SK-N-SH (cell line): Measurements from ENCODE around the gene FRMD5. TPM values are rescaled to one million over a fixed set of nuclear protein-coding genes. Genes with fewer than 3 reads are reported as not detected.
"Not testable (repeated sequence)": the region's sequence is repeated elsewhere in the genome, so short reads cannot be mapped to it uniquely, and the experiment has no call there.

Experiments used
- CTCF ChIA-PET: fragments of 300-600, 350-600 bp; formaldehyde crosslinking; extraction: SDS; loops from one replicate; lab custom pipeline; 2021; lab: Yijun Ruan, JAX
- POLR2A ChIA-PET: fragments of 350-600 bp; sonication (Branson Sonifier 250); formaldehyde crosslinking; extraction: SDS; loops from one replicate; lab custom pipeline; 2020; ENCODE audit warnings: antibody characterized with exemption, inconsistent platforms; lab: Yijun Ruan, JAX
- DNase-seq: peaks from one replicate; pipeline ENCODE4 v3.0.0; 2012
- H2AFZ ChIP-seq: fragments of 200-600 bp; sonication (generic); 2 replicates; pipeline ENCODE4 v1.8.1; 2016; ENCODE audit warnings: antibody characterized with exemption, mild to moderate bottlenecking, low read depth
- H3F3A ChIP-seq: fragments of 200-600 bp; sonication (generic); replicated peaks from 2 replicates; pipeline ENCODE3; 2016; ENCODE audit warnings: antibody characterized with exemption, mild to moderate bottlenecking; ENCODE audit not compliant: insufficient read depth
- H3K27ac ChIP-seq, 2 experiments: fragments of 200-500 bp in 1 of 2; fragments of 200-600 bp in 1 of 2; sonication (Bioruptor generic) in 1 of 2; sonication (generic), shearing (Covaris generic) in 1 of 2; 2 replicates each; pipeline versions ENCODE4 v1.5.1 to v1.6.1; 2014 to 2016; ENCODE audit warnings: low read depth in 2 of 2, inconsistent platforms in 1 of 2, low read length in 1 of 2, mild to moderate bottlenecking in 1 of 2, mixed read lengths in 1 of 2
- H3K27me3 ChIP-seq: fragments of 200-600 bp; sonication (generic), shearing (Covaris generic); 2 replicates; pipeline ENCODE4 v1.6.1; 2016; ENCODE audit warnings: mixed run types; ENCODE audit not compliant: insufficient read depth
- H3K36me3 ChIP-seq, 2 experiments: fragments of 200-500 bp in 1 of 2; fragments of 200-600 bp in 1 of 2; sonication (Bioruptor generic) in 1 of 2; sonication (generic) in 1 of 2; replicated peaks in 1 of 2; 2 replicates each; pipeline versions ENCODE3 to v1.5.1; 2014 to 2016; ENCODE audit warnings: low read length in 1 of 2, mild to moderate bottlenecking in 1 of 2; ENCODE audit not compliant: insufficient read depth in 2 of 2, control insufficient read depth in 1 of 2
- H3K4me1 ChIP-seq, 2 experiments: fragments of 200-500 bp in 1 of 2; fragments of 200-600 bp in 1 of 2; sonication (Bioruptor generic) in 1 of 2; sonication (generic), shearing (Covaris generic) in 1 of 2; 2 replicates each; pipeline versions ENCODE4 v1.5.1 to v1.6.1; 2014 to 2016; ENCODE audit warnings: low read depth in 1 of 2, low read length in 1 of 2, mixed run types in 1 of 2; ENCODE audit not compliant: insufficient read depth in 2 of 2, control insufficient read depth in 1 of 2
- H3K4me2 ChIP-seq: fragments of 200-600 bp; sonication (generic), shearing (Covaris generic); 2 replicates; pipeline ENCODE4 v1.6.1; 2017; ENCODE audit warnings: mixed run types
- H3K4me3 ChIP-seq, 2 experiments: fragments of 200-500 bp in 1 of 2; fragments of 200-600 bp in 1 of 2; sonication (Bioruptor generic) in 1 of 2; sonication (generic), shearing (Covaris generic) in 1 of 2; 2 replicates each; pipeline versions ENCODE4 v1.5.1 to v1.8.1; 2014 to 2016; ENCODE audit warnings: low read depth in 2 of 2, inconsistent platforms in 1 of 2, low read length in 1 of 2, mild to moderate bottlenecking in 1 of 2, mixed read lengths in 1 of 2, moderate library complexity in 1 of 2
- H3K79me2 ChIP-seq: fragments of 200-600 bp; sonication (generic); 2 replicates; pipeline ENCODE4 v1.8.1; 2017; ENCODE audit warnings: mild to moderate bottlenecking; ENCODE audit not compliant: insufficient read depth
- H3K9ac ChIP-seq: fragments of 200-600 bp; sonication (generic); 2 replicates; pipeline ENCODE4 v1.6.1; 2017; ENCODE audit warnings: mixed run types
- H3K9me2 ChIP-seq: fragments of 200-600 bp; sonication (generic); 2 replicates; pipeline ENCODE4 v1.6.1; 2017; ENCODE audit warnings: mixed run types
- H3K9me3 ChIP-seq: fragments of 200-600 bp; sonication (generic); 2 replicates; pipeline ENCODE4 v1.6.1; 2017; ENCODE audit warnings: mixed run types, mild to moderate bottlenecking, moderate library complexity
- H4K20me1 ChIP-seq: fragments of 200-600 bp; sonication (generic); 2 replicates; pipeline ENCODE4 v1.6.1; 2017; ENCODE audit warnings: mild to moderate bottlenecking, mixed run types; ENCODE audit not compliant: insufficient read depth
- EP300 ChIP-seq, 2 experiments: IDR thresholded peaks; 2 replicates each; pipeline versions ENCODE4 v1.4.0 to v1.6.1; 2012; ENCODE audit warnings: borderline replicate concordance in 1 of 2, low read depth in 1 of 2, low read length in 1 of 2
- EZH2phosphoT487 ChIP-seq: fragments of 200-600 bp; sonication (generic); IDR thresholded peaks from 2 replicates; pipeline ENCODE4 v1.6.1; 2017; ENCODE audit warnings: low read depth, mixed run types, mild to moderate bottlenecking, antibody characterized with exemption, moderate library complexity, borderline replicate concordance
- FOSL2 ChIP-seq: IDR thresholded peaks from 2 replicates; pipeline ENCODE4 v1.4.0; 2012; ENCODE audit warnings: low read depth, mild to moderate bottlenecking, moderate library complexity, borderline replicate concordance
- GABPA ChIP-seq: IDR thresholded peaks from 2 replicates; pipeline ENCODE4 v1.4.0; 2012; ENCODE audit warnings: low read depth, mild to moderate bottlenecking
- JUND ChIP-seq: IDR thresholded peaks from 2 replicates; pipeline ENCODE4 v1.4.0; 2012
- MAX ChIP-seq: IDR thresholded peaks from 2 replicates; pipeline ENCODE4 v1.4.0; 2012; ENCODE audit warnings: low read depth
- MXI1 ChIP-seq: IDR thresholded peaks from 2 replicates; pipeline ENCODE4 v1.6.1; 2012; ENCODE audit warnings: mild to moderate bottlenecking, low read depth, low read length, improper control_type of control experiment
- NFIC ChIP-seq: IDR thresholded peaks from 2 replicates; pipeline ENCODE4 v1.4.0; 2012; ENCODE audit warnings: borderline replicate concordance
- RCOR1 ChIP-seq: fragments of 150-350 bp; IDR thresholded peaks from 2 replicates; pipeline ENCODE4 v1.6.1; 2017; ENCODE audit warnings: antibody characterized with exemption, low read length
- RFX5 ChIP-seq: IDR thresholded peaks from 2 replicates; pipeline ENCODE4 v1.6.1; 2012; ENCODE audit warnings: mild to moderate bottlenecking, improper control_type of control experiment, low read length
- TCF12 ChIP-seq: IDR thresholded peaks from 2 replicates; pipeline ENCODE4 v1.4.0; 2012
- ZBTB33 ChIP-seq: IDR thresholded peaks from 2 replicates; pipeline ENCODE4 v1.4.0; 2012; ENCODE audit warnings: low read depth, borderline replicate concordance
- WGBS: methylation state at CpG from one replicate; pipeline ENCODE4 v1.1.6; 2017; ENCODE audit warnings: low lambda C conversion rate; 5-methylcytosine and 5-hydroxymethylcytosine counted together
- polyA plus RNA-seq, 3 experiments: library from polyadenylated mRNA; depleted of rRNA; stranded (reverse); fragments of >200 nt; gene quantifications; 2 replicates each; pipeline ENCODE4 v1.2.3, GENCODE V29; 2012
- TF ChIP-seq, protein P1 (sequence below): IDR thresholded peaks from 2 replicates; pipeline ENCODE4 v1.4.0; 2012; ENCODE audit warnings: low read depth, borderline replicate concordance
- TF ChIP-seq, protein P2 (sequence below): IDR thresholded peaks from 2 replicates; pipeline ENCODE4; 2012

Gene FRMD5
- polyA plus RNA-seq, 1 of the 3 experiments (the other 2 are of a cell fraction) = 24.8 TPM

- Histone ChIP-seq H3K4me1 (peaks cover 2 to 35% of the 10 kb centered on the region in 2 experiments), H4K20me1 (no peaks in the 10 kb centered on the region), H3K36me3 (no peaks in the 10 kb centered on the region), H3K9me3 (no peaks in the 10 kb centered on the region), H3K4me2 (peak overlapping the region; percentile 64; the same call in 1 of the 2 replicates), H3K27ac (peak overlapping the region; percentile 39 to 94; a peak in 3 of 4 replicates), H3K27me3 (no peaks in the 10 kb centered on the region), H3K4me3 (no peak overlapping the region), H3K79me2 (peaks cover 54% of the 10 kb centered on the region), H3K9ac (peak overlapping the region; percentile 20), H3K9me2 (no peaks in the 10 kb centered on the region), H3F3A (peaks cover 43% of the 10 kb centered on the region), H2AFZ (no peak overlapping the region)
- no peak for DNase-seq
- ChIA-PET CTCF (no interaction called here), POLR2A (no interaction called here)
- 69% methylated on average over 2 of the region's 2 CpGs for WGBS
- 0 out of 4 replicates have a peak, but pooled peaks of 1 of the 2 experiments have one; percentile 3 for TF ChIP-seq EP300 (IDR thresholded peaks at IDR 0.05; ENCODE audit: borderline replicate concordance in 1 of 2, low read depth in 1 of 2, low read length in 1 of 2)
- TF ChIP-seq FOSL2 = no peak
These were observed 160.7 kb downstream of the FRMD5 start for GRCh38 chr15:44034334-44034733.

DNA sequence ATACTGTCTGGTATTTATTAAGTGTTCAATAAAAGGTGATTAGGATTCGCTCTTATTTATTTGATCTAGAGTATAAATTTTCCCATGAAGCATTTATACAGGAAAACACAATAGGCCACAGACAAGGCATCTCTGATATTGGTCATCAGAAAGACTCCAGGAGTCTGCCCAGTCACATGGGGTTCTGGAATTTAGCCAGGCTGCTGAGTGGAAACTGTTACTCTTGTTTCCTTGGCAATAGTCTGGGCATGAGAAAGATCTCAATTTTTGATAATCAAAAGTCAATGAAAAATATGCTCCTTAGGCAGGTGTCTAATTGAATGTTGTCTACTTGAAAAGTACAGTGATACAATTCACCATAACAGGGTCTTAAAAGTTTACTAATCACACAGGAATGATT is 161.2 kb downstream of the FRMD5 start:
- ChIA-PET CTCF (interaction anchor here (1.5 kb wide), 1 partner anchor 95 kb away, joined by 3 read pairs; no protein-coding TSS in a partner anchor), POLR2A (no interaction called here)
- H3K9ac ChIP-seq = peak overlapping the region; percentile 30; the same call in 1 of the 2 replicates
- 16% methylated on average over 1 of the region's 1 CpG for WGBS
- H3K27me3 ChIP-seq = no peaks in the 10 kb centered on the region
- no peak overlapping the region for H3K4me2 ChIP-seq
- no peaks in the 10 kb centered on the region for H3K9me2 ChIP-seq
- H2AFZ ChIP-seq = no peak overlapping the region
- TF ChIP-seq, protein P1, sequence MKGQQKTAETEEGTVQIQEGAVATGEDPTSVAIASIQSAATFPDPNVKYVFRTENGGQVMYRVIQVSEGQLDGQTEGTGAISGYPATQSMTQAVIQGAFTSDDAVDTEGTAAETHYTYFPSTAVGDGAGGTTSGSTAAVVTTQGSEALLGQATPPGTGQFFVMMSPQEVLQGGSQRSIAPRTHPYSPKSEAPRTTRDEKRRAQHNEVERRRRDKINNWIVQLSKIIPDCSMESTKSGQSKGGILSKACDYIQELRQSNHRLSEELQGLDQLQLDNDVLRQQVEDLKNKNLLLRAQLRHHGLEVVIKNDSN = peak; percentile 80
- TF ChIP-seq JUND (peak; percentile 43), NFIC (peak; percentile 84), TCF12 (peak; percentile 62), RCOR1 (no peak), EZH2phosphoT487 (no peak), ZBTB33 (no peak), MAX (peak; percentile 58), EP300 (IDR thresholded peaks at IDR 0.05; ENCODE audit: borderline replicate concordance in 1 of 2, low read depth in 1 of 2, low read length in 1 of 2) (peak in 1 of 2 experiments; percentile 15; a peak in 1 of 4 replicates), MXI1 (0 out of 2 replicates have a peak, but pooled peaks have one; percentile 33), GABPA (no peak), RFX5 (no peak)
- TF ChIP-seq, protein P2, sequence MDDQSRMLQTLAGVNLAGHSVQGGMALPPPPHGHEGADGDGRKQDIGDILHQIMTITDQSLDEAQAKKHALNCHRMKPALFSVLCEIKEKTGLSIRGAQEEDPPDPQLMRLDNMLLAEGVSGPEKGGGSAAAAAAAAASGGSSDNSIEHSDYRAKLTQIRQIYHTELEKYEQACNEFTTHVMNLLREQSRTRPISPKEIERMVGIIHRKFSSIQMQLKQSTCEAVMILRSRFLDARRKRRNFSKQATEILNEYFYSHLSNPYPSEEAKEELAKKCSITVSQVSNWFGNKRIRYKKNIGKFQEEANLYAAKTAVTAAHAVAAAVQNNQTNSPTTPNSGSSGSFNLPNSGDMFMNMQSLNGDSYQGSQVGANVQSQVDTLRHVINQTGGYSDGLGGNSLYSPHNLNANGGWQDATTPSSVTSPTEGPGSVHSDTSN = peak; percentile 24; the same call in 1 of the 2 replicates
- peak; percentile 21 for DNase-seq
- H3F3A ChIP-seq = peaks cover 43% of the 10 kb centered on the region
- no peaks in the 10 kb centered on the region for H4K20me1 ChIP-seq
- H3K36me3 ChIP-seq = no peaks in the 10 kb centered on the region
- no peak overlapping the region for H3K4me3 ChIP-seq
- peaks cover 54% of the 10 kb centered on the region for H3K79me2 ChIP-seq
- H3K9me3 ChIP-seq = no peaks in the 10 kb centered on the region
- H3K4me1 ChIP-seq = peaks cover 2 to 40% of the 10 kb centered on the region in 2 experiments
- H3K27ac ChIP-seq = peak overlapping the region; percentile 50 to 94; a peak in 3 of 4 replicates

- H3K4me2 ChIP-seq, H3K9me2 ChIP-seq, H4K20me1 ChIP-seq, H3K36me3 ChIP-seq, POLR2A ChIA-PET, H3K27me3 ChIP-seq, DNase-seq, H3K9ac ChIP-seq, H2AFZ ChIP-seq, H3K4me3 ChIP-seq, H3K9me3 ChIP-seq: not testable (repeated sequence)
- CTCF ChIA-PET = interaction anchor here (1.5 kb wide), 1 partner anchor 93 kb away, joined by 3 read pairs; no protein-coding TSS in a partner anchor
- peaks cover 7 to 50% of the 10 kb centered on the region in 2 experiments for H3K4me1 ChIP-seq
- peaks cover 58% of the 10 kb centered on the region for H3K79me2 ChIP-seq
- H3F3A ChIP-seq = peaks cover 43% of the 10 kb centered on the region
- H3K27ac ChIP-seq = peak overlapping the region in 1 of 2 experiments; percentile 94; a peak in 2 of 4 replicates
These were observed 162.3 kb downstream of the FRMD5 start for GRCh38 chr15:44032820-44033219.
